GM23248 (cell line): ENCODE results near the gene KIAA1549. TPM values are rescaled to one million over a fixed set of nuclear protein-coding genes. Genes with fewer than 3 reads are reported as not detected.
A peak's percentile ranks its signal among the peaks of the same experiment; 100 is the strongest.

ENCODE experiments used
- DNase-seq: peaks from one replicate; pipeline ENCODE4 v3.0.0-alpha.2; 2015
- H2AFZ ChIP-seq: fragments of 200-600 bp; sonication (generic); 2 replicates; pipeline ENCODE4 v1.6.1; 2016; ENCODE audit warnings: antibody characterized with exemption
- H3F3A ChIP-seq: fragments of 200-600 bp; sonication (generic); 2 replicates; pipeline ENCODE4 v1.6.1; 2016; ENCODE audit warnings: mild to moderate bottlenecking, antibody characterized with exemption, mixed run types; ENCODE audit not compliant: insufficient read depth
- H3K27ac ChIP-seq: fragments of 200-600 bp; sonication (generic); 2 replicates; pipeline ENCODE4 v1.5.1; 2016; ENCODE audit warnings: mild to moderate bottlenecking
- H3K27me3 ChIP-seq: fragments of 200-600 bp; sonication (generic); replicated peaks from 2 replicates; pipeline ENCODE4 v1.6.1; 2016; ENCODE audit warnings: mild to moderate bottlenecking; ENCODE audit not compliant: insufficient read depth
- H3K36me3 ChIP-seq: fragments of 200-600 bp; sonication (generic); 2 replicates; pipeline ENCODE4 v1.6.1; 2016; ENCODE audit warnings: low read depth, mild to moderate bottlenecking
- H3K4me1 ChIP-seq: fragments of 200-600 bp; sonication (generic); 2 replicates; pipeline ENCODE4 v1.6.1; 2016; ENCODE audit warnings: mild to moderate bottlenecking; ENCODE audit not compliant: insufficient read depth
- H3K4me2 ChIP-seq: fragments of 200-600 bp; sonication (generic); one replicate; pipeline ENCODE4 v1.6.1; 2016; ENCODE audit warnings: mild to moderate bottlenecking; ENCODE audit not compliant: unreplicated experiment
- H3K4me3 ChIP-seq: fragments of 200-600 bp; sonication (generic); 2 replicates; pipeline ENCODE4 v1.5.1; 2016; ENCODE audit warnings: mild to moderate bottlenecking
- H3K79me2 ChIP-seq: fragments of 200-600 bp; sonication (generic); 2 replicates; pipeline ENCODE4 v1.6.1; 2016; ENCODE audit warnings: mild to moderate bottlenecking; ENCODE audit not compliant: insufficient read depth
- H3K9ac ChIP-seq: fragments of 200-600 bp; sonication (generic); 2 replicates; pipeline ENCODE4 v1.6.1; 2016; ENCODE audit warnings: mild to moderate bottlenecking
- H3K9me2 ChIP-seq: fragments of 200-600 bp; sonication (generic); 2 replicates; pipeline ENCODE4 v1.6.1; 2016; ENCODE audit warnings: mixed run types, mild to moderate bottlenecking, moderate library complexity; ENCODE audit not compliant: insufficient read depth
- H3K9me3 ChIP-seq: fragments of 200-600 bp; sonication (generic); one replicate; pipeline ENCODE4 v1.6.1; 2017; ENCODE audit warnings: low read depth
- H4K20me1 ChIP-seq: fragments of 200-600 bp; sonication (generic); 2 replicates; pipeline ENCODE4 v1.6.0; 2016; ENCODE audit not compliant: insufficient read depth
- EZH2 ChIP-seq: fragments of 200-600 bp; sonication (generic); IDR thresholded peaks from 2 replicates; pipeline ENCODE4 v1.6.1; 2018; ENCODE audit warnings: antibody characterized with exemption, mild to moderate bottlenecking; ENCODE audit not compliant: insufficient read depth, poor library complexity, severe bottlenecking
- EZH2phosphoT487 ChIP-seq: fragments of 200-600 bp; sonication (generic); IDR thresholded peaks from 2 replicates; pipeline ENCODE4 v1.6.1; 2018; ENCODE audit warnings: antibody characterized with exemption, moderate library complexity, mild to moderate bottlenecking, low read depth; ENCODE audit not compliant: insufficient read depth
- WGBS, 2 experiments: methylation state at CpG; one replicate each; pipeline ENCODE4 v1.1.6; 2015 to 2017; ENCODE audit warnings: low lambda C conversion rate in 2 of 2, low coverage in 1 of 2; ENCODE audit errors: missing lambda C conversion rate in 2 of 2; 5-methylcytosine and 5-hydroxymethylcytosine counted together
- in situ Hi-C: fragments of 300-500 bp; cut with MboI; formaldehyde crosslinking; loops from 2 replicates; pipeline ENCODE4 v1.15.0; 2020
- polyA plus RNA-seq: library from polyadenylated mRNA; unstranded; fragments of >200 nt; fragmentation: Nextera tagmentation; extraction: Ambion mirVana; gene quantifications from 2 replicates; pipeline ENCODE4 v1.2.1, GENCODE V29; 2016
- total RNA-seq: library from RNA; depleted of rRNA; stranded (reverse); fragments of >200 nt; shearing (Covaris generic); gene quantifications from 2 replicates; pipeline ENCODE4 v1.2.3, GENCODE V29; 2014

KIAA1549 gene
- total and polyA plus RNA-seq, 2 experiments from 2014 or later: 2.1 to 3.0 TPM

- Histone ChIP-seq H3K27ac (no peak overlapping the region), H3K9me3 (no peaks in the 10 kb centered on the region), H3K27me3 (no peaks in the 10 kb centered on the region), H3K9me2 (no peaks in the 10 kb centered on the region), H3F3A (peaks cover 24% of the 10 kb centered on the region), H3K9ac (no peak overlapping the region), H2AFZ (no peak overlapping the region), H3K79me2 (no peaks in the 10 kb centered on the region), H3K36me3 (no peaks in the 10 kb centered on the region), H3K4me1 (peaks cover 25% of the 10 kb centered on the region), H3K4me3 (no peak overlapping the region), H3K4me2 (no peak overlapping the region), H4K20me1 (no peaks in the 10 kb centered on the region)
- in situ Hi-C loops: loop anchor here (25.0 kb wide), 1 partner anchor 202 kb away; no protein-coding TSS in a partner anchor
- WGBS, 2 experiments: 89 to 91% methylated on average over 13 of the region's 13 CpGs
- DNase-seq: peak; percentile 13
- TF ChIP-seq EZH2phosphoT487 (no peak), EZH2 (no peak)
Measured at GRCh38 chr7:138885383-138886147, 95.6 kb downstream of the KIAA1549 start.

- Histone ChIP-seq H3K4me2 (no peak overlapping the region), H3K27me3 (no peaks in the 10 kb centered on the region), H3K27ac (peak overlapping the region; percentile 55; the same call in 1 of the 2 replicates), H3K36me3 (no peaks in the 10 kb centered on the region), H3K9me2 (no peaks in the 10 kb centered on the region), H3F3A (peaks cover 21% of the 10 kb centered on the region), H3K4me3 (no peak overlapping the region), H4K20me1 (no peaks in the 10 kb centered on the region), H3K9me3 (no peaks in the 10 kb centered on the region), H3K4me1 (peaks cover 15% of the 10 kb centered on the region), H3K9ac (no peak overlapping the region), H2AFZ (no peak overlapping the region), H3K79me2 (no peaks in the 10 kb centered on the region)
- no peak for TF ChIP-seq EZH2phosphoT487
- no peak for TF ChIP-seq EZH2
- WGBS, 2 experiments: 92 to 96% methylated on average over 6 of the region's 6 CpGs
- DNase-seq: no peak
- in situ Hi-C loops: loop anchor here (25.0 kb wide), 1 partner anchor 205 kb away; no protein-coding TSS in a partner anchor
Measured at GRCh38 chr7:138882249-138882648, 98.9 kb downstream of the KIAA1549 start.

GRCh38 chr7:138881579-138882188, 99.5 kb downstream of the KIAA1549 start:
- Histone ChIP-seq H3F3A (peaks cover 22% of the 10 kb centered on the region), H3K9me3 (no peaks in the 10 kb centered on the region), H3K27me3 (no peaks in the 10 kb centered on the region), H3K79me2 (no peaks in the 10 kb centered on the region), H2AFZ (0 out of 2 replicates have a peak overlapping the region, but pooled peaks have one; percentile 35), H3K9ac (peak overlapping the region; percentile 19; the same call in 1 of the 2 replicates), H3K36me3 (no peaks in the 10 kb centered on the region), H3K4me3 (no peak overlapping the region), H4K20me1 (no peaks in the 10 kb centered on the region), H3K27ac (peak overlapping the region; percentile 55), H3K9me2 (no peaks in the 10 kb centered on the region), H3K4me1 (peaks cover 21% of the 10 kb centered on the region), H3K4me2 (peak overlapping the region; percentile 17)
- in situ Hi-C loops: loop anchor here (25.0 kb wide), 1 partner anchor 206 kb away; no protein-coding TSS in a partner anchor
- TF ChIP-seq EZH2phosphoT487 (no peak), EZH2 (no peak)
- WGBS, 2 experiments: 47 to 51% methylated on average over 6 of the region's 6 CpGs
- DNase-seq: no peak

GRCh38 chr7:138880881-138881578, 100.2 kb downstream of the KIAA1549 start:
- in situ Hi-C loops: loop anchor here (25.0 kb wide), 1 partner anchor 206 kb away; no protein-coding TSS in a partner anchor
- TF ChIP-seq EZH2 (no peak), EZH2phosphoT487 (no peak)
- Histone ChIP-seq H3F3A (peaks cover 29% of the 10 kb centered on the region), H3K9ac (peak overlapping the region; percentile 52), H3K4me3 (no peak overlapping the region), H3K9me3 (no peaks in the 10 kb centered on the region), H3K9me2 (no peaks in the 10 kb centered on the region), H3K27ac (peak overlapping the region; percentile 55), H3K4me1 (peaks cover 27% of the 10 kb centered on the region), H2AFZ (0 out of 2 replicates have a peak overlapping the region, but pooled peaks have one; percentile 35), H3K79me2 (no peaks in the 10 kb centered on the region), H3K27me3 (no peaks in the 10 kb centered on the region), H3K4me2 (peak overlapping the region; percentile 17), H3K36me3 (no peaks in the 10 kb centered on the region), H4K20me1 (no peaks in the 10 kb centered on the region)
- WGBS, 2 experiments: 25 to 27% methylated on average over 13 of the region's 13 CpGs
- DNase-seq: peak; percentile 88
